ENCODE results near the gene CORO7.

- no peak for TF ChIP-seq POLR2A (IDR thresholded peaks at IDR 0.05)
- TF ChIP-seq POLR2AphosphoS5 (IDR thresholded peaks at IDR 0.05), result no peak
- no peak for TF ChIP-seq CTCF (IDR thresholded peaks at IDR 0.05)
- no peak for TF ChIP-seq EP300 (IDR thresholded peaks at IDR 0.05; ENCODE audit: low read depth)
Measured at GRCh38 chr16:4342866-4343744, 73.3 kb downstream of the CORO7 start.

Data from transverse colon (tissue), 4 donors.